NT2/D1 (cell line): Measurements from ENCODE around the gene SGF29.
"Not testable (repeated sequence)": the region's sequence is repeated elsewhere in the genome, so short reads cannot be mapped to it uniquely, and the experiment has no call there.

Experiments
- DNase-seq: peaks from one replicate; pipeline ENCODE4 v3.0.0-alpha.2; 2011; ENCODE audit warnings: low read depth, low spot score
- H3K27me3 ChIP-seq: 2 replicates; pipeline ENCODE4 v1.6.0; 2011; ENCODE audit warnings: mild to moderate bottlenecking; ENCODE audit not compliant: insufficient read length, insufficient read depth
- H3K36me3 ChIP-seq: 2 replicates; pipeline ENCODE4 v1.6.1; 2011; ENCODE audit warnings: mild to moderate bottlenecking, low read length, mixed read lengths; ENCODE audit not compliant: insufficient read depth, insufficient read length
- H3K4me1 ChIP-seq: 2 replicates; pipeline ENCODE4 v1.5.1; 2011; ENCODE audit not compliant: insufficient read depth, insufficient read length
- H3K4me3 ChIP-seq: 2 replicates; pipeline ENCODE4 v1.5.1; 2011; ENCODE audit warnings: low read depth; ENCODE audit not compliant: insufficient read length
- H3K9ac ChIP-seq: 2 replicates; pipeline ENCODE4 v1.6.0; 2011; ENCODE audit warnings: low read depth; ENCODE audit not compliant: insufficient read length
- H3K9me3 ChIP-seq: 2 replicates; pipeline ENCODE4 v1.5.1; 2011; ENCODE audit warnings: mild to moderate bottlenecking, low read length; ENCODE audit not compliant: insufficient read depth
- SUZ12 ChIP-seq: IDR thresholded peaks from 2 replicates; pipeline ENCODE4 v1.6.1; 2011; ENCODE audit not compliant: insufficient read length, insufficient read depth; ENCODE audit errors: extremely low read depth
- YY1 ChIP-seq: IDR thresholded peaks from 2 replicates; pipeline ENCODE4 v1.6.1; 2011; ENCODE audit not compliant: insufficient read length, insufficient read depth
- ZNF274 ChIP-seq: IDR thresholded peaks from 2 replicates; pipeline ENCODE4 v1.6.1; 2011; ENCODE audit warnings: mild to moderate bottlenecking, low read depth, low read length

Gene SGF29

DNA sequence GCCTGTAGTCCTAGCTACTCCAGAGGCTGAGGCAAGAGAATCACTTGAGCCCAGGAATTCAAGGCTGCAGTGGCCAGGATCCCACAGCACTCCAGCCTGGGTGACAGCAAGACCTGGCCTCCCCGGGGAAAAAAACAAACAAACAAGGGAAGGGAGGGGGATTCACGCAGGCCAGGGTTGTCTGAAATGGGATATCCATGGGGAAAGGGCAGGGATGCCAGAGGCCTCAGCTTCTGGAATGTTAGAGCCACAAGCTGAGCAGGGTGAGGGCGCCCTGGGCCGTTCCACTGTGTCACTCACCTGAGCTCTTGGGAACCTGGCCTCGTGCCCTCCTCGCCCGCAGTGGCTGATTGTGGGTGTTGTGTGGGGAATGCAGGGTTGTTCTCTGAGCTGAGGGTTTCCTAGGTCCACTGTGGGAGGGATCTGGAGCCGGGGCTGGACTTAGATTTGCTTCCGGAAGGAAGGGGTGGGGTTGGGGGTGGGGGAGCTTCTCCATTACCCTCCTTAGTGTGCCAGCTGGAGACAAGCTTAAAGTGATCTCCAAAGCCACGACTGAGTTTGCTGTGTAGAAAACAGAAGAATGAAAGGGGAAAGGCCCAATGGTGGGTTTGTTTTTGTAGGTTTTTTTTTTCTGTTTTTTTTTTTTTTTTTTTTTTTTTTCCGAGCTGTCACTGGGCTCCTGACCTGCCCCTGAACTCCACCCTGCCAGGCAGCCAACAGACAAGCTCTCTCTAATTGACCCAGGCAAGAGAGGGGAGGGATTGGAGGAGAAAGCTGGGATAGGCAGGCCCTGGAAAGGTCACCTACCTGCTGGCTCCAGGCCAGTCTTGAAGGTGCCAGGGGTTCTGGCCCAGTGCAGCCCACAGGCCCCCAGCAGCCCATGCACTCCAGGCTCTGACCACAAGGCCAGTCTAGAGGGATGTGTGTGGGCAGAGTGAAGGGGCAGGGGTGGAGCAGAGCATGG, 56.2 kb downstream of the SGF29 start, which contains the start of gene SULT1A1:
Gene SULT1A1, minus strand, starts transcription at position 414 of the 964 bp plus-strand sequence. CDS start 1,189 bp downstream, outside the sequence.
- Histone ChIP-seq H3K4me3 (peak within 1 kb of the TSS; percentile 8), H3K9ac (peak within 1 kb of the TSS; percentile 71), H3K36me3 (no peaks in the 10 kb centered on the region), H3K4me1 (peaks cover 20% of the 10 kb centered on the region), H3K27me3 (no peaks in the 10 kb centered on the region), H3K9me3 (no peaks in the 10 kb centered on the region)
- DNase-seq, result no peak
- TF ChIP-seq ZNF274 (no peak), YY1 (no peak), SUZ12 (no peak)

DNA sequence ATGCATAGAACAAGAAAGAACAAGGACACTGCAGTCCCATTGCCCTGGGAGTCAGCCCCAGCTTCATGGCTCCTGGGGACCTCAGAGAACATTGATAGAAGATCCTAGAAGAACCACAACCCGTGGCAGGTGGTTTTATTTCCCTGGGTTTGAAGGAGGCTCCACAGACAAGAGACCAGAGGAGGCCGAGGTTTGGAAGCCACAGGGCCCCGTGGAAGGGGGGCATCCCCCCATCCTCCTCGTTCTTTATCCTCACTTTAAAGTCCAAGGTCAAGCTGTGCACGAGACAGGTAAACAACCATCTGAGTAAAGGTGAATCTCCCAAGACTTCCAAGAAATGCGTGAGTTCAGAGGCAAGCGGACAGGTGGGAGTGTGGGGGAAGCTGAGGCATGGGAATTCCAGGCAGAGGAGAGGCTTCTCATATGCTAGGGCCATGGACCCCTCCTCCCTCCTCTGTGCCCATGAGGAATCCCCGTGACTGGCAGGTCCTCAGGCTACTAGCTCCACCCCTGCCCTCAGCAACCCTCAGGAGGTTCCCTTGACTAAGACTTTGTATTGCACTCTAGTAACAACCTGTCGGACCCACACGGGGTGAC, 57.0 kb downstream of the SGF29 start:
- Histone ChIP-seq H3K36me3 (no peaks in the 10 kb centered on the region), H3K9me3 (no peaks in the 10 kb centered on the region), H3K4me3 (no peak overlapping the region), H3K4me1 (peaks cover 20% of the 10 kb centered on the region), H3K9ac (peak overlapping the region; percentile 53), H3K27me3 (no peaks in the 10 kb centered on the region)
- no peak for TF ChIP-seq ZNF274
- TF ChIP-seq YY1, result no peak
- no peak for TF ChIP-seq SUZ12
- DNase-seq, result no peak

DNA sequence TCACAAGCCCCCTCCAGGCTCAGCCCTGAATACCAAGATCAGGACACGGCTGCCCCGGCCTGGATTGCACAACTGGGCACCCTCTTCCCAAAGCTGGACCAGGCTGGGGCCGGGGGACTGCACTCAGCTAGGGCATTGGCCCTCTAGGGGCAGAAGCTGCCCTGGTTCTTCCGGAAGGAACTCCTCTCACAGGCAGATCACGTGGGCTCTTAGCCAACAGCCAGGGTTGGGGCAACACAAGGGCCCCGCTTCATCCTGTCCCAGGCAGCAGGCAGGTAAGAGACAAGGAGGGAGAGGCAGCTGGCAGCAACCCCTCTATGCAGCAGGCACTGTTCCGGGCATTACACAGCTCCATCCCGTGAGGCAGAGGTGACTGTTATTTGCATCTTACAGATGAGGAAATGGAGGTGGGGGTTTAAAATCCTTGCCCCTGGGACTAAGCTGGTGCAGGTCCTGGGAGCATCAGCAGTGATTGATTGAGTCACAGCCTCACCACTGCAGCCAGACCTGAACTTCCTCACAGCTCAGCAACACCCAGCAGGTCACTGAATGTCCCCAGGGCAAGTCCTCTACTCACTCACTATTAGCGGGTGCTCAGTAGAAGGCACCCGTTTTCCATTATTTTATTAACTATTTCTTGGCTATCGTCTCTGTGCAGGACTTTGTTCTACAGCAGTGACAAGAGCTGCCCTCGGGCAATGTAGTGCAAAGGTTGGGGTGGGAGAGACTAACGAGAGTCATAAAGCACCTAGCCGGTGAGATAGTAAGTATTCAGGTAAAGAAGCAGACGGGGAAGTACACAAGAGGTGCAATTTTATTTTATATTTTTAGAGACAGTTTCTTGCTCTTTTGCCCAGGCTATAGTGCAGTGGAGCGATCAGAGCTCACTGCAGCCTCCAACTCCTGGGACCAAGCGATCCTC, 58.9 kb downstream of the SGF29 start:
- not testable (repeated sequence) for H3K9ac ChIP-seq, H3K27me3 ChIP-seq, H3K4me3 ChIP-seq, DNase-seq, H3K36me3 ChIP-seq, H3K9me3 ChIP-seq
- peaks cover 20% of the 10 kb centered on the region for H3K4me1 ChIP-seq

DNA sequence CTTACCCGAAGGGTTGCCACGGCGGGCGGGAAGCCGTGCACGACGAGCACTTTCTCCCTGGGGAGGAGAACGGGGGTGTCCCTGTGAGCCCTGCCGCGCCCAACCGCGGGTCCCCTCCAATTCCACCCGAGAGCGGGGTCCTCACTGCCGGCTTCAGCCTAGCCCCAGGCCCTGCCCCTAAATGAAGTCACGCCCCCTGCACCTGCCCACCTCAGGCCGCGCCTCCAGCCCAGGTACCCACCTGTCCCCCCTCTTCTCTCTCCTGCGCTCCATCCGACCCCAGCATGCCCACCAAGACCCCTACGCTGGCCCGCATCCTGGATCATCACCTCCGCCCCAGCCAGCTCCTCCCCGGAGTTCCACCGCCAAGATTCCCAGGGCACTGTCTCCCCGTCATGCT, 60.2 kb downstream of the SGF29 start:
- not testable (repeated sequence) for DNase-seq

DNA sequence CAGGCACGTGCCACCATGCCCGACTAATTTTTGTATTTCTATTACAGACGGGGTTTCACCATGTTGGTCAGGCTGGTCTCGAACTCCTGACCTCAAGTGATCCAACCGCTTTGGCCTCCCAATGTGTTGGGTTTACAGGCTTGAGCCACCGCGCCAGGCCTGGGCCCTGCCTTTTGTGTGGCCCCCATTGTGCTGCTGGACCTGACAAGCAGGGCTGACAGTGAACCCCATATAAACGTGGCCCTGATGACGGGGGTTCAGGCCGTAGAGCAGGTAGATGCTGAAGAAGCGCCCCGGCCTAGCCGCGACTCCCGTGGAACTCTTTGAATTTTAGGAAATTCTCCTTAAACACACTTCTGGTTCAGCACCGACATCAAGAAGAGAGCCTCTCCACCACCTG, 60.8 kb downstream of the SGF29 start:
- H3K4me3 ChIP-seq, H3K36me3 ChIP-seq, H3K27me3 ChIP-seq, DNase-seq, H3K9me3 ChIP-seq, H3K9ac ChIP-seq: not testable (repeated sequence)
- peaks cover 14% of the 10 kb centered on the region for H3K4me1 ChIP-seq

More for the DNA sequence above, 60.2 kb downstream of the SGF29 start:
- H3K36me3 ChIP-seq, H3K27me3 ChIP-seq, H3K9me3 ChIP-seq, H3K9ac ChIP-seq, H3K4me3 ChIP-seq: not testable (repeated sequence)
- peaks cover 20% of the 10 kb centered on the region for H3K4me1 ChIP-seq

DNA sequence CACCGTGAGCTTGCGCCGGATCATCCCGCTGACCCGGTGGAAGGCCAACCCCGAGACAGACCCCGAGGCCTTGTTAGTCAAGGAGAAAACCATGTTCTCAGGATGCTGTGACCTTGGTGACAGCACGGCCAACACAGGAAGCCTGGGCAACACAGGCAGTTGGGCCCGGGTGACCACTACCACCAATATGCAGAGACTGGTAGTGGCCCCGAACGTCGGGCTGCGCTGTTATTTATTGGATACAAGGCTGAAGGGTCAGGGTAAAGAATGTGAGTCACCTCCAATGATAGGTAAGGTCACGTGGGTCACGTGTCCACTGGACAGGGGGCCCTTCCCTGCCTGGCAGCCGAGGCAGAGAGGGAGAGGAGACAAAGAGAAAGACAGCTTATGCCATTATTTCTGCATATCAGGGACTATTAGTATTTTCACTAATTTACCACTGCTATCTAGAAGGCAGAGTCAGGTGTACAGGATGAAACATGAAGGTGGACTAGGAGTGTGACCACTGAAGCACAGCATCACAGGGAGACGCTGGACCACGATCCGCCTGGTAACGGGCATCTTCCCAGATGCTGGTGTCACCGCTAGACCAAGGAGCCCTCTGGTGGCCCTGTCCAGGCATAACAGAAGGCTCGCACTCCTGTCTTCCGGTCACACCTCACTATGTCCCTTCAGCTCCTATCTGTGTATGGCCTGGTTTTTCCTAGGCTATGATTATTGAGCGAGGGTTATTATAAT, 61.9 kb downstream of the SGF29 start:
- H3K4me1 ChIP-seq, H3K27me3 ChIP-seq, H3K4me3 ChIP-seq, H3K9ac ChIP-seq, H3K9me3 ChIP-seq, DNase-seq, H3K36me3 ChIP-seq: not testable (repeated sequence)

DNA sequence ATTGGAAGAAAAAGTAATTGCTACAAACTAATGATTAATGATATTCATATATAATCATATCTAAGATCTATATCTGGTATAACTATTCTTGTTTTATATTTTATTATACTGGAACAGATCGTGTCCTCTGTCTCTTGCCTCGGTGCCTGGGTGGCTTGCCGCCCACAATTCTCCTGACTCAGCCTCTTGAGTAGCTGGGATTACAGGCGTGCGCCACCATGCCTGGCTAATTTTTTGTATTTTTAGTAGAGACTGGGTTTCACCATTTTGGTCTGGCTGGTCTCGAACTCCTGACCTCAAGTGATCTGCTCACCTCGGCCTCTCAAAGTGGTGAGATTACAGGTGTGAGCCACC, 62.5 kb downstream of the SGF29 start:
- H3K27me3 ChIP-seq, H3K4me3 ChIP-seq, H3K9me3 ChIP-seq, H3K4me1 ChIP-seq, H3K9ac ChIP-seq, DNase-seq, H3K36me3 ChIP-seq: not testable (repeated sequence)
